ENCODE results near the gene CXCL16. TPM values are rescaled to one million over a fixed set of nuclear protein-coding genes. Genes with fewer than 3 reads are reported as not detected.

The CXCL16 gene
- total and polyA plus RNA-seq, 2 of the 13 experiments (the other 11 are each of a cell fraction or from before 2014, with no cell fraction given): 9.4 to 101 TPM

- TF ChIP-seq TFDP1 (CRISPR knock-in tag; IDR thresholded peaks at IDR 0.05; ENCODE audit: borderline replicate concordance): peak; percentile 15; the same call in 1 of the 2 replicates
- TF ChIP-seq GTF3A (CRISPR knock-in tag; conservative IDR thresholded peaks at IDR 0.05): 0 out of 2 replicates have a peak, but pooled peaks have one; percentile 39
- no peak for TF ChIP-seq SMARCC2 (IDR thresholded peaks at IDR 0.05)
- TF ChIP-seq ZFP36L2 (CRISPR knock-in tag; IDR thresholded peaks at IDR 0.05): no peak
- no peak for TF ChIP-seq NR1H2 (CRISPR knock-in tag; IDR thresholded peaks at IDR 0.05; ENCODE audit: borderline replicate concordance, low read depth)
- TF ChIP-seq PHF21A (CRISPR knock-in tag; IDR thresholded peaks at IDR 0.05): peak; percentile 89
- no peak for TF ChIP-seq ZNF558 (CRISPR knock-in tag; IDR thresholded peaks at IDR 0.05; ENCODE audit: borderline replicate concordance)
- TF ChIP-seq ATF4 (CRISPR knock-in tag; IDR thresholded peaks at IDR 0.05): no peak
- no peak for TF ChIP-seq LRRFIP1 (CRISPR knock-in tag; conservative IDR thresholded peaks at IDR 0.05)
- TF ChIP-seq CENPBD1 (CRISPR knock-in tag; IDR thresholded peaks at IDR 0.05; ENCODE audit: borderline replicate concordance, low read depth): no peak
- no peak for TF ChIP-seq CENPT (CRISPR knock-in tag; IDR thresholded peaks at IDR 0.05; ENCODE audit: low read depth)
- TF ChIP-seq ZBTB3 (CRISPR knock-in tag; IDR thresholded peaks at IDR 0.05; ENCODE audit: borderline replicate concordance, low read depth): no peak
- no peak for TF ChIP-seq CREB3 (CRISPR knock-in tag; IDR thresholded peaks at IDR 0.05)
- TF ChIP-seq HDAC6 (IDR thresholded peaks at IDR 0.05; ENCODE audit: low read depth, low read length): no peak
- TF ChIP-seq ZNF768 (CRISPR knock-in tag; IDR thresholded peaks at IDR 0.05): peak; percentile 37; the same call in 1 of the 2 replicates
- peak; percentile 61; the same call in 1 of the 2 replicates for TF ChIP-seq ARID4A (CRISPR knock-in tag; IDR thresholded peaks at IDR 0.05; ENCODE audit: borderline replicate concordance)
- TF ChIP-seq NR3C1 (CRISPR knock-in tag; IDR thresholded peaks at IDR 0.05): no peak
Measured at GRCh38 chr17:4721203-4722135, 18.3 kb downstream of the CXCL16 start (continued).

Data from HepG2 (cell line).